Activated CD8-positive, alpha-beta memory T cell treated with anti-CD3 and anti-CD28 coated beads, Interleukin-2, amount 10 ng/mL, durations not matched to agents 7 days and 5 days (primary cell): Measurements from ENCODE around the gene CTDSPL. TPM values are rescaled to one million over a fixed set of nuclear protein-coding genes. Genes with fewer than 3 reads are reported as not detected.

ENCODE experiments used
- ATAC-seq: fragments of 150-1000 bp; cut with Tn5 transposase; one replicate; pipeline ENCODE4 v1.10.0; 2021; ENCODE audit warnings: moderate library complexity
- CTCF ChIA-PET: fragments of 350-600 bp; sonication (Branson Sonifier 250); formaldehyde crosslinking; loops from one replicate; lab custom pipeline; 2021; ENCODE audit warnings: antibody characterized with exemption; lab: Charles Lee
- DNase-seq: peaks from one replicate; pipeline ENCODE4 v3.0.0-alpha.2; 2020
- H3K27ac Mint-ChIP-seq: one replicate; pipeline ENCODE4 v1.8.0; 2021; ENCODE audit warnings: mild to moderate bottlenecking, mixed read lengths
- H3K27me3 Mint-ChIP-seq: one replicate; pipeline ENCODE4 v1.8.0; 2021; ENCODE audit warnings: mixed read lengths
- H3K36me3 Mint-ChIP-seq: one replicate; pipeline ENCODE4 v1.8.0; 2021; ENCODE audit warnings: mild to moderate bottlenecking, mixed read lengths
- H3K4me1 Mint-ChIP-seq: one replicate; pipeline ENCODE4 v1.8.0; 2021; ENCODE audit warnings: mixed read lengths
- H3K4me3 Mint-ChIP-seq: one replicate; pipeline ENCODE4 v1.8.0; 2021; ENCODE audit warnings: mild to moderate bottlenecking, moderate library complexity, mixed read lengths
- H3K9me3 Mint-ChIP-seq: one replicate; pipeline ENCODE4 v1.8.0; 2022; ENCODE audit warnings: low read depth, mixed read lengths
- total RNA-seq, 2 experiments: library from RNA; stranded (reverse); gene quantifications; one replicate each; pipeline ENCODE4 v1.2.3, GENCODE V29; 2021

CTDSPL gene
- total RNA-seq, 2 experiments from 2014 or later, result 4.7 to 8.5 TPM

DNA sequence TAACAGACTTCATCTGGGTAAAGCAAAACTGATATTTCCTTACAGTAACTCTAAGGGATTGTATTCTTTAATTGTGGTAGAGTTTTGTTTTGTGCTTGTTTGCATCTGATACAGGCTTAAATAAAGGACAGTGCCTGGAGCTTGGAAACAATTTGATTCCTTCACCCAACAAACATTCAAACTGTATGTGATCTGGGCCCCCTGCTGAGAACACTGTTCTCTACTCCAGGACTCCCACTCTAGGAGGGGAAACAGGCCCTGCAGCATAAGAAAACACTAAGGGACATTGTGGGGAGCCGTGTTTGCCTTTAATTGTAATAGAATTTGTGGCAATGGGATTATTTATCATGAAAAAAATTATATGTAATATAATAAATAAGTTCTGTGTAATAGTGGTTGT, 56.9 kb downstream of the CTDSPL start:
- ATAC-seq (no peak), DNase-seq (no peak)
- CTCF ChIA-PET, result interaction anchor here (1.0 to 1.4 kb wide), 2 partner anchors 55 to 63 kb away, joined by 3 to 4 read pairs; no protein-coding TSS in a partner anchor
- Mint-ChIP-seq H3K27me3 (peaks cover 29% of the 10 kb centered on the region), H3K9me3 (no peaks in the 10 kb centered on the region), H3K36me3 (peaks cover 7% of the 10 kb centered on the region), H3K27ac (no peak overlapping the region), H3K4me1 (peaks cover 21% of the 10 kb centered on the region), H3K4me3 (no peak overlapping the region)

DNA sequence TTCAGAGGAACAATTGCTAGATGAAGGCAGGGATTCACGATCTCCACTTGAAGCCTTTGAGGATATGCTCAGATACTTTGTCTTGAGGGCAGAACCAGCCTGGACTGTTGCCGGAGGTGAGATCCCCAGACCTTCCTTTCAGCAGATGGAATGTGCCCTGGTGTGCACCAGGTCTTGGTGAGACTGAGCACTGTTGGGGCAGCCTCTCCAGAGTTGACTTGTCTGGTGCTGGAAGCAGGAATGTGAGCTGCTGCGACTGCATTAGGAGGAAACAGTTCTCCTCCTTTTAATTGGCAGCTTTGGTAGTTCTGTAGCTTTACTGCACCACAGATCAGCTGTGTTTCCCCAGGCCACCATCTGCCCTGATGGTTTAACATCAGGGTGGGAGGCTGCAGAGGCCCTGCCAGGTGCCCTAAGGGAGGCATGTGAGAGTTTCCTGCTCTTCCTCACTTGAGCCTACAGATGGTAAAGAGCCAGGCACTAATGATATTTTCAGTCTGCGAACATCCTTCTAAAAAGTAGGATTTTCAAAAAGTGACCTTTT, 58.5 kb downstream of the CTDSPL start:
- Mint-ChIP-seq H3K4me3 (no peak overlapping the region), H3K4me1 (peaks cover 21% of the 10 kb centered on the region), H3K36me3 (peaks cover 2% of the 10 kb centered on the region), H3K27ac (no peak overlapping the region), H3K27me3 (peaks cover 16% of the 10 kb centered on the region), H3K9me3 (no peaks in the 10 kb centered on the region)
- DNase-seq, result no peak
- CTCF ChIA-PET, result interaction anchor here (0.6 to 1.2 kb wide), 2 partner anchors 15 to 47 kb away, joined by 3 read pairs; no protein-coding TSS in a partner anchor
- no peak for ATAC-seq

DNA sequence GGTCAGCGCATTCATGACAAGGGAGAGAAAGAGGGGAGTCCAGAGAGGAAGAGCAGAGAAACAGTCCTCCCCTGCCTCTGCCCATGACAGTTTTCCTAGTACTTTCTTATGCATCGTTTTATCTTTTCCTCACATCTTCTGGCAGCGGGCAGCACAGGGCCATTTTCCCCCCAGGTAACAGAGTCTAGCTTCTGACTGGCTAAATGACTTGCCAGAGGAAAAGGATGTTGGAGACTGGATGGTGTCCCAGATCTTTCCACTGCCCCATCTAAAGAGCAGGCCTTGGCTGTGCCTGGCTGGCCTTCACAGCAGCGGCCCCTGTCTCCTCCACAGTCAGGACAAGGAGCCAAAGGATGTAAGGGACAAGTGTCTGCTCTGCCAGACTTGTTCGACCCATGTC, 59.3 kb downstream of the CTDSPL start:
- H3K4me3 Mint-ChIP-seq, result no peak overlapping the region
- DNase-seq, result no peak
- CTCF ChIA-PET, result no interaction called here

DNA sequence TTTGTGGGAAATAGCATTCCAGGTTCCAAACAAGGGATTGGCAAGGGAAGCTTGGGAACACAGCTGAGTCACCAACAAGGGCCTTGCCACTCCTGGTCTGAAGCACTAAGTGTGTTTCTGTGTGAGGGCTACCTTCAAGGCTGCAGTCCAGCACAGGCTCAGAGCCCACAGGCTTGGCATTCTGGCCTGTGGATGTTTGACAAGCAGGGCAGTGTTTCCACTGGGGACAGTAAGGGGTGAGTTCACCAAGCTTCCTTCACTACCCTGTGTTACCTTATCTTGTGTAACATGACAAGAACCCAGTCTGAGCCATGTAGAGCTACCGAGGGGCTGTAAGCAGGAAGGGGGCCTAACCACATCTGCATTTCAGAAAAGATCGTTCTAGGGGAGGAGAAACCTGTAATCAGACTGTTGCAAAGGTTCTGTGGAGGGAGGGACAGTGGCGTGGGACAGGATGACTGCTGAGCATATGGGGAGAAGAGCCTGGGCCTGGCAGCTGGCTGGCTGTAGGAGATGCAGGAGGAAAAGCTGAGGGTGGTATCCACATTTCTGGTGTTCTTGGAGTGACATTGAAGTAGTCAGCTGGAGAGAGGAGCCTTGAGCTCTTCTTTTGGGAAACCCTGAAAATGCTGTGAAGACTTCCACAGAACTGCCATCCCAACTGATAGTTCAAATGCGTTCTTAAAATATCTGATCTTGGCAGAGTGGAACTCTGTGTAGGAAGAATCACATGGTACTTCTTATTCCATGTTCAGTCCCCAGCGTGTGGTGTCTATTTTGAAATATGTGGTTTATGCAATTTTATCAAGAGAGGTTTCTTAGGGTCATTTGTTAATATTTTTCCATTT, 61.3 kb downstream of the CTDSPL start:
- Mint-ChIP-seq H3K27me3 (peaks cover 13% of the 10 kb centered on the region), H3K4me1 (peaks cover 21% of the 10 kb centered on the region), H3K9me3 (no peaks in the 10 kb centered on the region), H3K4me3 (no peak overlapping the region), H3K27ac (no peak overlapping the region), H3K36me3 (no peaks in the 10 kb centered on the region)
- no peak for ATAC-seq
- no peak for DNase-seq
- CTCF ChIA-PET, result interaction anchor here (0.6 to 1.7 kb wide), 3 partner anchors 9 to 733 kb away, joined by 3 to 8 read pairs (median 3); no protein-coding TSS in a partner anchor

More for the DNA sequence above, 59.3 kb downstream of the CTDSPL start:
- Mint-ChIP-seq H3K27ac (no peak overlapping the region), H3K9me3 (no peaks in the 10 kb centered on the region), H3K27me3 (peaks cover 14% of the 10 kb centered on the region), H3K36me3 (no peaks in the 10 kb centered on the region), H3K4me1 (peaks cover 21% of the 10 kb centered on the region)
- ATAC-seq, result no peak

DNA sequence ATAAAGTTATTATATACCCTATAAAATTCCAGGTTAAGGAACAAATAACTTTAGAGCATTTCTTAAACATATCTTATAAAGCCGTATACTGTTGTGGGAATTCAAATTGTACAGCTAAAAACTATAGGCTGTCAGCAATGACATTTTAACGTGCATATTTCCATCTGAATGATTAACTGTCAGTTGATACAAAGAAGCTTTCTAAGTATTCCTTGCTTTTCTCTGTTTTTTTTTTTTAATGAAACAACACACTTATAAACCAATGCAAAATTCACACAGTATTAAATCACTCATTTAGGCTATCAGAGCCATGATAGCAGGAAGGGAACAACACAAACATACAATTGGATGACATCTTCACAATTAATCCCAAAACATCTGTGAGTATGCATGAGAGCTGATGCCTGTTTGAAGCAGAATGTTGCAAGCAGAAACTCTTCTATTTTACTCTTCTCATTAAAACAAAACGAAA, 61.9 kb downstream of the CTDSPL start:
- DNase-seq (no peak), ATAC-seq (no peak)
- H3K27me3 Mint-ChIP-seq, result peaks cover 13% of the 10 kb centered on the region
- H3K27ac Mint-ChIP-seq, result no peak overlapping the region
- no peak overlapping the region for H3K4me3 Mint-ChIP-seq
- no peaks in the 10 kb centered on the region for H3K36me3 Mint-ChIP-seq
- no peaks in the 10 kb centered on the region for H3K9me3 Mint-ChIP-seq
- H3K4me1 Mint-ChIP-seq, result peaks cover 21% of the 10 kb centered on the region
- CTCF ChIA-PET, result interaction anchor here (0.9 to 1.7 kb wide), 2 partner anchors 9 to 14 kb away, joined by 3 to 8 read pairs; no protein-coding TSS in a partner anchor

DNA sequence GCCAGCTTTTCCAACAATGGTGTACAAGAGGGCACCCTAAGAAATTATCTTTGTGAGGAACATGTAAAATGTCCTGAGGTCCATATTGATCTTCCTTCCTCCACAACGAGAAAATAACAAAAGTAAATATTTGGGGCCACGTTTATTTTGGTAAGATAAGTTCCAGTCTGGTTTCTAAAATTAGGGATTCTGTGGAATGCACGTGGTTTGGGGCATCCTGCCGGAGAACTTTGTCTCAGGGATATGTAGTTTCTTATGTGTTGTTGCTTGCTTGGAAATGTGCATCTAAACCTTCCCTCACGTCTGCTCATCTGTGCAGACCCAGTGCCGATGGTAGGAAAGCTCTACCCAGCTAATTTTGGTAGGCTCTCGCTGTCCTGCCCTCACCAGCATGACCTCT, 62.8 kb downstream of the CTDSPL start:
- peaks cover 2% of the 10 kb centered on the region for H3K9me3 Mint-ChIP-seq
- H3K27me3 Mint-ChIP-seq, result peaks cover 7% of the 10 kb centered on the region
- no peak for DNase-seq
- H3K36me3 Mint-ChIP-seq, result no peaks in the 10 kb centered on the region
- H3K4me1 Mint-ChIP-seq, result peaks cover 21% of the 10 kb centered on the region
- no peak for ATAC-seq
- CTCF ChIA-PET, result no interaction called here
- H3K4me3 Mint-ChIP-seq, result no peak overlapping the region
- H3K27ac Mint-ChIP-seq, result no peak overlapping the region

DNA sequence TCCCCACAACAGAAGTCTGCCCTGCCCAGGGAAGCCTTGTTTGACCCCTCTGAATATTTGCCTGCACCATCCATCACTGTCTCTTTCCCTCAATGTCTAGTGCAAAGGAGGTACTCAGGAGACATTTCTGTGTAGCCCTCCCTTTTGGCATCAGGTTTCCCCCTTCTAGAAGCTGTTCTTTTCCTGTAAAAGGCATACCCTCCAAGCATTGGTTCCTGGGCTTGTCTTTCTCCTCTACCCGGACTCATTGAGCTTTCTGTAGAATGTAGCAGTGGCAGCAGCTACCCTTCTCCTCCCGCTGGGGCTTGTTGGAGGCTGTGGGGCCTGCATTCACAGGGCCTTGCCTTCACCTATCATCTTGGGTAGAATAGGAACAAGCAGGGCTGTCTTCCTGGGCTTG, 63.5 kb downstream of the CTDSPL start:
- H3K36me3 Mint-ChIP-seq, result no peaks in the 10 kb centered on the region
- no peak overlapping the region for H3K4me3 Mint-ChIP-seq
- H3K27ac Mint-ChIP-seq, result no peak overlapping the region
- peaks cover 2% of the 10 kb centered on the region for H3K9me3 Mint-ChIP-seq
- DNase-seq, result no peak
- peaks cover 4% of the 10 kb centered on the region for H3K27me3 Mint-ChIP-seq
- peaks cover 21% of the 10 kb centered on the region for H3K4me1 Mint-ChIP-seq
- CTCF ChIA-PET, result interaction anchor here (1.7 kb wide), 1 partner anchor 42 kb away, joined by 7 read pairs; no protein-coding TSS in a partner anchor
- no peak for ATAC-seq

DNA sequence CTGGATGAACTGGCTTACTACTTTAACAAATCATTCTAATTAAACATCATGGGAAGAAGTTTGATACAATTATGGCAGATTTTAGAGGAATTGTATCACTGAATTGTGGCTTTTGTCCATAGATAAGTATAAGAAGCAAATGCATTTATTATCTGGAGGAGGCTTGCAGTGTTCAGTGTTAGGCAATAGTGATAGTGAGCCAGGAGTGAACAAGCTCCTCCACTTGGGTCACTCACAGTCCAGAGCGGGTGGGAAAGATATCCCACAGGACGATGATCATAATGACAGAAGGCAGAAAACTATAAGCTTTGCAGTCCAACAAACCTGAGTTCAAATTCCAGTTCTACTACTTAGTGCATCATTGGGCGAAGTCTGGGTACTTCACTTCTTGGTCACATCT, 64.9 kb downstream of the CTDSPL start:
- Mint-ChIP-seq H3K36me3 (no peaks in the 10 kb centered on the region), H3K9me3 (peaks cover 4% of the 10 kb centered on the region), H3K4me3 (no peak overlapping the region), H3K27me3 (peaks cover 9% of the 10 kb centered on the region), H3K27ac (no peak overlapping the region), H3K4me1 (peaks cover 14% of the 10 kb centered on the region)
- DNase-seq (no peak), ATAC-seq (no peak)
- CTCF ChIA-PET, result interaction anchor here (1.3 to 1.7 kb wide), 2 partner anchors 41 to 48 kb away, joined by 5 to 7 read pairs; no protein-coding TSS in a partner anchor

DNA sequence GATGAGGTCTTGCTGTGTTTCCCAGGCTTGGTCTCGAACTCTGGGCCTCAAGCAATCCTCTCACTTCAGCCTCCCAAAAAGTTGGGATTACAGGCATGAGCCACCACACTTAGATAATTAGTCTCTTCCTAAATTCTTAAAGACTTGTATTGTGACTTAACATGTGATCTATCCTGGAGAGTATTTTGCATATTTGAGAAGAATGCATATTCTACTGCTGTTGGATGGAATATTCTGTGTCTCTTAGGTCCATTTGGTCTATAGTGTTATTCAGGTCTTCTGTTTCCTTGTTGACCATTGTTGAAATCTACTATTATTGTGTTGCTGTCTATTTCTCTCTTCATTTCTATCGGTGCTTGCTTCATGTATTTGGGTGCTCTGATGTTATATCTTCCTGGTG, 68.8 kb downstream of the CTDSPL start:
- Mint-ChIP-seq H3K27me3 (peaks cover 14% of the 10 kb centered on the region), H3K9me3 (peaks cover 4% of the 10 kb centered on the region), H3K36me3 (no peaks in the 10 kb centered on the region), H3K4me1 (no peaks in the 10 kb centered on the region), H3K4me3 (no peak overlapping the region), H3K27ac (no peak overlapping the region)
- CTCF ChIA-PET, result no interaction called here
- DNase-seq (no peak), ATAC-seq (no peak)

DNA sequence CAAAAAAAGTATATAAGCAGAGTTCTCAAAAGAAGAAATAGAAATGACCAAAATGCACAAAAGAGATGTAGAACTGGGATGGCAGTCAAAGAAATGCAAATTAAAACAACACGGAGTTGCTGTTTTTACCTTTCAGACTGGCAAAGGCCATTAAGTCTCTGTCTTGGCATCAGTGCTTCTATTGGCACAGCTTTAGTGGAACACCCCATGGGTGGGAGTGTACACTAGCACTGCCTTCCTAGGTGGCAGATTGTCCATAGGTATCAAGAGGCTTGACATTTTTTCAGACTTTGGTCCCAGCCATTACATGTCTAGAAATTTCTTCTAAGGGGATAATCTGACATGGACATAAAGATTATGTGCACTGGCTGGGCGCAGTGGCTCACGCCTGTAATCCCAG, 70.8 kb downstream of the CTDSPL start:
- H3K27ac Mint-ChIP-seq, result no peak overlapping the region

DNA sequence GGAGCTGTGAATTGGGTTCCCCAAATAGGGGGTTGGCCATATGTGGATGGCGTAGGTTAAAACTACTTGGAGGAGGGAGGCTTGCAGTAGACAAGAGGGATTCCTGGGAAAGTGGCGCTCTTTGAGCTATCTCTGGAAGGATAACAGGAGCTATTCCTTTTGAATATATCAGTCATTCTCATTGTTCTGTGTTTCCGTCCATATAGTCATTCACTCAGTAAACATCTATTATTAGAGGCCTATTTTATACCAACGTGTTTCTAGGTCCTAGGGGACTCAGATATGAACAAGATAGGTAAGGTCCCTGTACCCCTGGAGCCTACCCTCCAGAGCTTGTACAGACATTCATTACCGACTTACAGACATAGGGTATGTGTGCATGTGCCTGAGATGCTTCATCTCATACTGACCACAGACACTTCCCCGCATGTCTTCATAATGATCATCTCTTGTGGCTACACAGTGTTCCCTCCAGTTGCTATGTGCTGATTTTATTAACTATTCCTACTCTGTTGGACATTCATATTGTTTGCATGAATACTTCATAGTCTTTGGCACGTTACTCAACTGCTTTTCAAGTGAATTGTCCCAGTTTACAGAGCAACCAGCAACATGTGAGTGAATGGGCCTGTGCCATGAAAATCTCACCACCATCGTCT, 73.1 kb downstream of the CTDSPL start:
- CTCF ChIA-PET, result no interaction called here
- ATAC-seq, result no peak
- Mint-ChIP-seq H3K27me3 (peaks cover 36% of the 10 kb centered on the region), H3K4me1 (no peaks in the 10 kb centered on the region), H3K9me3 (peaks cover 2% of the 10 kb centered on the region), H3K36me3 (no peaks in the 10 kb centered on the region), H3K4me3 (no peak overlapping the region), H3K27ac (no peak overlapping the region)
- no peak for DNase-seq

More for the DNA sequence above, 70.8 kb downstream of the CTDSPL start:
- ATAC-seq, result no peak
- Mint-ChIP-seq H3K9me3 (peaks cover 4% of the 10 kb centered on the region), H3K36me3 (no peaks in the 10 kb centered on the region), H3K27me3 (peaks cover 26% of the 10 kb centered on the region), H3K4me1 (no peaks in the 10 kb centered on the region), H3K4me3 (no peak overlapping the region)
- CTCF ChIA-PET, result interaction anchor here (1.0 to 1.4 kb wide), 2 partner anchors 9 to 78 kb away, joined by 3 read pairs; no protein-coding TSS in a partner anchor
- DNase-seq, result no peak

DNA sequence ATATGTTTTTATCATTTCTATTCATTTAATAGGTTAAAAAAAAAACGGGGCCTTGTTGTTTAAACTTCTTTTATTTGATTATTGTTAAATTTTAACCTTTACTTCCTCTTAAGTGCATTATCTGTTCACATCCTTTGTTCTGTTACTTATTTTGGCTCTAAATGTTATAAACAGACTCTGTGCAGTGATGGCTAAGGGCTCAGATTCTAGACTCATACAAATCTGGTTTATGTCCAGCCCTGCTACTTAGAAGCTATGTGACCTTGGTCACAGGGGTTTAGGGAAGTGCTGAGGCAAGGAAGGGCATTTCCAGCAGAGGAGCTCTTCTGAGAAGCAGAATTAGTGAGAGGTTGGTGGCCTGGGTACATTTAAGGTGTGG, 73.6 kb downstream of the CTDSPL start:
- no peaks in the 10 kb centered on the region for H3K4me1 Mint-ChIP-seq
- no peaks in the 10 kb centered on the region for H3K36me3 Mint-ChIP-seq
- no peak overlapping the region for H3K4me3 Mint-ChIP-seq
- DNase-seq (no peak), ATAC-seq (no peak)
- H3K27me3 Mint-ChIP-seq, result peaks cover 36% of the 10 kb centered on the region
- H3K9me3 Mint-ChIP-seq, result peaks cover 2% of the 10 kb centered on the region
- no peak overlapping the region for H3K27ac Mint-ChIP-seq
- CTCF ChIA-PET, result interaction anchor here (1.5 kb wide), 1 partner anchor 80 kb away, joined by 3 read pairs; no protein-coding TSS in a partner anchor
